ENCODE results near the gene NOVA2. TPM values are rescaled to one million over a fixed set of nuclear protein-coding genes. Genes with fewer than 3 reads are reported as not detected.
A peak's percentile ranks its signal among the peaks of the same experiment; 100 is the strongest.

Gene NOVA2
- total and polyA plus RNA-seq, 9 of the 15 experiments (the other 6 are each of a cell fraction or from before 2014, with no cell fraction given) = not detected

DNA sequence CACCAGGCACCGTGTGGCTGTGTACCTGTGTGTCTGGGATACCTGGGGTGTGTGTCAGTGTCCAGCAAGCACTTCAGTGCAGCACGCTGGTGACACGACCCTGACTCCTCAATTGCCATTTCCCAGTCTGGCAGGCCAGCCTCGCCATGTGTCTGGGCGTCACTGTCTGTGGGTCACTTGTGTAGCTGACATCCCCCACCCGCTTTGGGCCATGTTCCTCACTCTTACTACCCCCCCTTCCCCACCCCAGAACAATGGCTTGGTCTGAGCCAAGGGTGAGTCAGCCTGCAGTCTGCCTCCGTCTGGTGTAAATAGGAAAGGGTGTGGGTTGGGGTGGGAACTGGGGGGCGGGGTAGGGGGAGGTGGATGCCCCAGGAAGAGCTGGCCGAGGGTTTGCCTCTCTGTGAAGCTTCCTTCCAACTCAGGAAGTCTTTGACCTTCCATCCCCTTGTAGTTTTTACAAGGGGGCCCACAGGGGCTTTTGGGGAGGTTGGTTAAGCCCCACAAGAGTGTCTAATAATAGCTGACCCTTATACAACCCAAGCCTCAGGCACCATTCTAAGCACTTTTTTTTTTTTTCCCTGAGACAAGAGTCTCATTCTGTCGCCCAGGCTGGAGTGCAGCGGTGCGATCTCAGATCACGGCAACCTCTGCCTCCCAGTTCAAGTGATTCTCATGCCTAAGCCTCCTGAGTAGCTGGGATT is 17.6 kb downstream of the NOVA2 start:
- peak; percentile 38 for TF ChIP-seq PRDM10 (IDR thresholded peaks at IDR 0.05; ENCODE audit: partially characterized antibody)
- TF ChIP-seq BRD9 (IDR thresholded peaks at IDR 0.05; ENCODE audit: low read depth, partially characterized antibody) = no peak
- TF ChIP-seq, protein P1, sequence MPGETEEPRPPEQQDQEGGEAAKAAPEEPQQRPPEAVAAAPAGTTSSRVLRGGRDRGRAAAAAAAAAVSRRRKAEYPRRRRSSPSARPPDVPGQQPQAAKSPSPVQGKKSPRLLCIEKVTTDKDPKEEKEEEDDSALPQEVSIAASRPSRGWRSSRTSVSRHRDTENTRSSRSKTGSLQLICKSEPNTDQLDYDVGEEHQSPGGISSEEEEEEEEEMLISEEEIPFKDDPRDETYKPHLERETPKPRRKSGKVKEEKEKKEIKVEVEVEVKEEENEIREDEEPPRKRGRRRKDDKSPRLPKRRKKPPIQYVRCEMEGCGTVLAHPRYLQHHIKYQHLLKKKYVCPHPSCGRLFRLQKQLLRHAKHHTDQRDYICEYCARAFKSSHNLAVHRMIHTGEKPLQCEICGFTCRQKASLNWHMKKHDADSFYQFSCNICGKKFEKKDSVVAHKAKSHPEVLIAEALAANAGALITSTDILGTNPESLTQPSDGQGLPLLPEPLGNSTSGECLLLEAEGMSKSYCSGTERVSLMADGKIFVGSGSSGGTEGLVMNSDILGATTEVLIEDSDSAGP (CRISPR knock-in tag; IDR thresholded peaks at IDR 0.05) = no peak
- no peak for TF ChIP-seq HCFC1 (IDR thresholded peaks at IDR 0.05; ENCODE audit: low read depth, low read length)
- TF ChIP-seq ZFPM2 (CRISPR knock-in tag; IDR thresholded peaks at IDR 0.05) = no peak
- no peak for TF ChIP-seq ZNF217 (CRISPR knock-in tag; IDR thresholded peaks at IDR 0.05)
- no peak for TF ChIP-seq PHTF2 (CRISPR knock-in tag; IDR thresholded peaks at IDR 0.05)
- TF ChIP-seq SAP30 (IDR thresholded peaks at IDR 0.05; ENCODE audit: borderline replicate concordance, insufficient read depth, low read depth, low read length, poor library complexity, severe bottlenecking) = no peak
- no peak for TF ChIP-seq TAF1 (IDR thresholded peaks at IDR 0.05; ENCODE audit: control insufficient read depth, extremely low read depth, insufficient read depth, low read length, severe bottlenecking)
- H3K4me3 ChIP-seq = no peak overlapping the region
- DNase-seq (ENCODE audit: extremely low read depth in 1 of 4, low spot score in 3 of 4) (no peak), FAIRE-seq (no peak), ATAC-seq (no peak)
- no peaks in the 10 kb centered on the region; the same call in 1 of the 2 replicates for H4K20me1 ChIP-seq (replicated peaks; ENCODE audit: control insufficient read depth, insufficient read depth, low read length)
- WGBS (ENCODE audit: insufficient coverage, low coverage, missing lambda C conversion rate) = 3% methylated on average over 13 of the region's 13 CpGs
- H2AFZ ChIP-seq (ENCODE audit: low read depth, low read length) = no peak overlapping the region
- H3K79me2 ChIP-seq (ENCODE audit: control insufficient read depth, insufficient read depth, low read length) = no peaks in the 10 kb centered on the region
- no peak overlapping the region for H3K9ac ChIP-seq (ENCODE audit: insufficient read depth in 1 of 2, low read depth in 2 of 2, low read length in 2 of 2)
- ChIA-PET CTCF (ENCODE audit: low intra/inter-chr PET ratio) (no interaction called here), POLR2A (no interaction called here)
- peaks cover 0 to 14% of the 10 kb centered on the region in 2 experiments; a peak in 2 of 5 replicates for H3K4me1 ChIP-seq (replicated peaks in 1 of 2; ENCODE audit: control insufficient read depth in 2 of 2, insufficient read depth in 2 of 2, low read length in 2 of 2)
- in situ Hi-C loops (cut with MboI) (no loop called here), intact Hi-C loops (cut with micrococcal nuclease) (no loop called here)
- no TSS peak for BruUV-seq (replicated peaks)
- no peaks in the 10 kb centered on the region for H3K9me1 ChIP-seq (ENCODE audit: control insufficient read depth, insufficient read depth, low read length)
- no peaks in the 10 kb centered on the region for H3K36me3 ChIP-seq (ENCODE audit: control insufficient read depth, insufficient read depth, low read length)
- no peak overlapping the region for H3K27ac ChIP-seq (ENCODE audit: extremely low read depth, low read depth, low read length)
- no peaks in the 10 kb centered on the region for H3K9me3 ChIP-seq (replicated peaks; ENCODE audit: control insufficient read depth, insufficient read depth, low read depth, low read length)
- peaks cover 16 to 40% of the 10 kb centered on the region in 2 experiments; a peak in 4 of 5 replicates for H3K27me3 ChIP-seq (ENCODE audit: control insufficient read depth in 2 of 2, insufficient read depth in 2 of 2, low read length in 2 of 2)
- no peak overlapping the region for H3K4me2 ChIP-seq (ENCODE audit: insufficient read depth, low read length)
